ENCODE data around the gene ABCC8.

The ABCC8 gene

GRCh38 chr11:17389211-17389956, 87.3 kb downstream of the ABCC8 start:
- DNase-seq (ENCODE audit: extremely low read depth in 1 of 2, low read depth in 1 of 2), result peak in 1 of 2 donors; percentile 54

DNA sequence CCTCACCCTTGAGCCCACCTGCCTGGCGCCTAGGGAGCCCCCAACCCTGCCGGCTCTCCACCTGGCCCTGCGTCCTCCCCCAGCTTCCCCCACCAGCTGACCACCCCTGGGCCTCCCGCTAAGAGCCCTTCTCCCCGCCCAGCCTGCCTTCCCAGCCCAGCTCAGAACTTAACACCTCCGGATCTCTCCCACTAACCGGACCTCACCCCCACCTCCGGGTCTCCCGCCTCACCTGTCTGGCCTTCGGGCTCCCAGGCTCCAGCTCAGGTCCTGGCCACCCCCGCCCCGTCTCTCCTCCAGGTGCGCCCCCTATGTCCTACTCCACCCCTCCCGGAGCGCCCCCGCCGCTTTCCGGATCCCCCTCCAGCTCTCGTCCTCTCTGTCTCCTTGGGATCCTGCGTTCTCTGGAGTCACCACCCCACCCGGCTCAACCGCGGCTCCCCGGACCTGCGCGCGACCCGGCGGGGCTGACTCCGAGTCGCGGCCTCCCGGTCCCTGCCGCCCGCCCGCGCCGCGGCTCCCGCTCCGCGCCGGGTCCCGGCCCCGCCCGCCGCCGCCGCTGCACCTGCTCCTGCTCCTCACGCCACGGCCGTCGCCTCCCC, 87.9 kb downstream of the ABCC8 start, which contains the start of gene KCNJ11:
Gene KCNJ11, minus strand, starts transcription at position 51 of the 602 bp plus-strand sequence. CDS start 568 bp downstream, outside the sequence.
- DNase-seq (ENCODE audit: extremely low read depth in 1 of 2, low read depth in 1 of 2), result peak in 1 of 2 donors; percentile 37

DNA sequence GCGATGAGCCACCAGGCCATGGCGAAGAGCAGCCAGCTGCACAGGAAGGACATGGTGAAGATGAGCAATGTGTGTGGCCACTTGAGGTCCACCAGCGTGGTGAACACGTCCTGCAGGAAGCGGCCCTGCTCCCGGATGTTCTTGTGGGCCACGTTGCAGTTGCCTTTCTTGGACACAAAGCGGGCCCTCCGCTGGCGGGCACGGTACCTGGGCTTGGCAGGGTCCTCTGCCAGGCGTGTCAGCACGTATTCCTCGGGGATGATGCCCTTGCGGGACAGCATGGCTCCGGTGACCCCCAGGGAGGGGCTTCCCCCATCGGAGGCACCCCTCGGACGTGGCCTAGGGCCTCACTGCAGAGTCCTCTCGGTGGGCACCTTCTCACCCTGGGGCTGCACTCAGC, 88.8 kb downstream of the ABCC8 start:
- DNase-seq (ENCODE audit: extremely low read depth in 1 of 2, low read depth in 1 of 2), result no peak

- DNase-seq (ENCODE audit: extremely low read depth in 1 of 2, low read depth in 1 of 2), result no peak
Observed at GRCh38 chr11:17387254-17387653, 89.4 kb downstream of the ABCC8 start.

- DNase-seq (ENCODE audit: extremely low read depth in 1 of 2, low read depth in 1 of 2), result peak in 1 of 2 donors; percentile 13
Observed at GRCh38 chr11:17386331-17387084, 90.1 kb downstream of the ABCC8 start.

DNA sequence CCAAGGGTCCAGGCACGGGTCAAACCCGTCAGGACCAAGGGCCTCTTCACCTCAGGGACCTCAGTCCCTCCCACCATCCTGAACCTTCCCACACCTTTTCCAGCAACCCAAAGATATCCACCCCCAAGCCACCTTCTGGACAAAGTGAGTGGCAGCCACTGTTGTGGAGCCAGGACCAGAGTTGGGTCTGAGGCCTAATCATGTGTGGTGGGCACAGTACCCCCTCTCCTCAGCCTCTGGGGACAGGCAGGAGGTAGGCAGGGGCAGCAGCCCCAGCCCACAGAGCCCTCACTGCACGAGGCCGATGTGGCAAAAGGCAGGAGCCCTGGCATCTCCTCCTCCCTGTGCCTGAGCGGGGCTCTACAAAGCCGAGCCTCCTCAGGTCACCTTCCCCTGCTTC, 90.7 kb downstream of the ABCC8 start:
- no peak for DNase-seq (ENCODE audit: extremely low read depth in 1 of 2, low read depth in 1 of 2)

- DNase-seq (ENCODE audit: extremely low read depth in 1 of 2, low read depth in 1 of 2), result no peak
Observed at GRCh38 chr11:17385492-17385891, 91.2 kb downstream of the ABCC8 start.

DNA sequence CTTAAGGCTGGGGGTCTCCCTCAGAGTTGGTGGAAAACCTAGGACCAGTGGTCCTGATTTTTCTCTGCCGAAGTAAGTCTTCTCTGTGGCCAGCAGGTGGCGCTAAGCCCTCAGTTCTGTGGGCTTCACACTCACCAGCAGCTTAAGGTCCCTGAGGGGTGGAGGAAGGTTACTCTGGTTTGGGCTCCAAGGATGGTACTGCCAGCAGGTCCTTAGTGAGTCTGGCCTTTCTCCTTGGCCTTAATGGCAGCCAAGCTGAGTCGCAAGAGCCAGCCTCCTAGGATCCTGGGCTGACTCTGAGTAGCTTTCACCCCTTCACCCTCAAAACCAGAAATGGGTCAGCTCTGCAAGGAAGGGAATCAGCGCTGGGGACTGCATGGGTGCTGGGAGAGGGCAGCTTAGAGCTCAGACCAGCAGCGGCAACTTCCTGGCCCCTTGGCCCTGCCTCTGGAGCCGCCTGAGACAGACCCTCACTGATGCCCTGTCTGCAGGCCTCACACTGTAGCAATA, 92.6 kb downstream of the ABCC8 start:
- peak; percentile 37 to 58 for DNase-seq (ENCODE audit: extremely low read depth in 1 of 2, low read depth in 1 of 2)

DNA sequence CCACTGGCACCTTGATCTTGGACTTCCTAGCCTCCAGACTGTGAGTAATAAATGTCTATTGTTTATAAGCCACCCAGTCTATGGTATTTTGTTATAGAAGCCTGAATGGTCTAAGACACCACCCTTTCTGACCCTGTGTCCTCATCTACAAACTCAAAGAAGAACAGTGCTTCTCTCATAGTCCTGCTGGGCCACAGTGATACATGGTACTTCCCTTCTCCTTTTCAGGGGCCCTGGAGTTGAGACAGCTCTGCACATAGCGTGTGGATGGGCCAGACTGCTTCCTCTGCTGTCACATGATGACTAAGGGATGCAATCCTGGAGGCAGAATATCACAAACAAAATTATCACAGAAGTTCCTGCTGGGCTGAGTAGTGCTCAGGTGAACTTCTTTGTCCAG, 93.2 kb downstream of the ABCC8 start:
- DNase-seq (ENCODE audit: extremely low read depth in 1 of 2, low read depth in 1 of 2), result no peak

GRCh38 chr11:17382046-17382728, 94.5 kb downstream of the ABCC8 start:
- DNase-seq (ENCODE audit: extremely low read depth in 1 of 2, low read depth in 1 of 2), result no peak

GRCh38 chr11:17381156-17381555, 95.5 kb downstream of the ABCC8 start:
- DNase-seq (ENCODE audit: extremely low read depth in 1 of 2, low read depth in 1 of 2), result no peak

- DNase-seq (ENCODE audit: extremely low read depth in 1 of 2, low read depth in 1 of 2), result no peak
Observed at GRCh38 chr11:17379383-17380180, 97.1 kb downstream of the ABCC8 start.

DNA sequence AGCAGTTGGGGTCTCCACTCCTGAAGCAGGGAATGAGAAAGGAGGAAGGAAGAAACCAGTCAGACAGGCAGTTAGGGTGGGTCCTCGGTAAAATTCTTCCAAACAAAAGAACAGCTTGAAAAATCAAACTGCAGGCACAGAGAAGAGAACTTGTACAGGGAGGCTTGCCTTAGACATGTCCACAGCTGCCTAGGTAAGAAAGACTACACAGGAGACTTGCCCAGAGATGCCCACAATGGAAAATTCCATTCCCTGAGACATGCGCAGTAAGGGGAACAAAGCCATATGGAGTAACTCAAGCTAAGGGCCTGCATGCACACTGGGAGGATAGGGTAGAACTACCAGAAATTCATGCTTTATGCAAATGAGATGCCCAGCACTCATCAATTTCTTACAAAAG, 98.0 kb downstream of the ABCC8 start:
- DNase-seq (ENCODE audit: extremely low read depth in 1 of 2, low read depth in 1 of 2), result no peak

- no peak for DNase-seq (ENCODE audit: extremely low read depth in 1 of 2, low read depth in 1 of 2)
Observed at GRCh38 chr11:17376493-17376892, 100.2 kb downstream of the ABCC8 start.

DNA sequence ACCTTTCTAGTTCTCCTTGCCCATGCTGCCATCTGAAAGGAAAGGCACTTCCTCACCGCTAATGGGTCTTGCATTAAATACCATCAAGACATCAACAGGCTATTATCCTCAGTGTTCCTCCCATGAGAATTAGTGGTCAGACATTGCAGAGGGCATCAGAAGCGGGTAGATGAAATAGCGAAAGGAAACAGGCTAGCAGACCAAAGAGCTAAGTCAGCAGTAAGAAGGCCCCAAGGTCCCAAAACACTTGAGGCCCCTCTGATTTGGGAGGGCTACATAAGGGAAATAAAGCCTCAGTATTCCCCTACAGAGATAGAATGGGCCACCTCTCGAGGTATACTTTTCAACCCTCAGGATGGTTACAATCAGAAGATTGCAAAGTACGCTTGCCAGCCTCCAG, 101.1 kb downstream of the ABCC8 start:
- DNase-seq (ENCODE audit: extremely low read depth in 1 of 2, low read depth in 1 of 2), result no peak

DNA sequence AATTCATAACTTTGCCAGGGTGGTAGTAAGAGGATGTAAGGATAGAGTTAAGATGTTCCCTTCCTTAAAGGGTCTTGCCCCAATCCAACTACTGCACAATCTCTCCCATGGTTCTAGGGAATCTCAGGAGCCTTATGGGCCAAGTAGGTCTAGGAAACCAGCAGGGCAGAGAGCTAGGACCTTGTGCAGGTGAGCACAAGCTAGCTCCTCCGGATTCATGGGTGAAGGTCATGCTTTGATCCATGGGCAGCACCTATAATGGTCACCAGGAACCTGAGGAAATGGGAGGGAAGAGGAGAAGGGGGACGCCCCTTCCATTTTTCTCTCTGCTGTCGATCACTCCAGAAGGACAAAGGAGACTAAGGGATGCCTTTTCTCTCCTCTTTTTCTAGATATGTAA, 105.0 kb downstream of the ABCC8 start:
- DNase-seq (ENCODE audit: extremely low read depth in 1 of 2, low read depth in 1 of 2), result no peak

DNA sequence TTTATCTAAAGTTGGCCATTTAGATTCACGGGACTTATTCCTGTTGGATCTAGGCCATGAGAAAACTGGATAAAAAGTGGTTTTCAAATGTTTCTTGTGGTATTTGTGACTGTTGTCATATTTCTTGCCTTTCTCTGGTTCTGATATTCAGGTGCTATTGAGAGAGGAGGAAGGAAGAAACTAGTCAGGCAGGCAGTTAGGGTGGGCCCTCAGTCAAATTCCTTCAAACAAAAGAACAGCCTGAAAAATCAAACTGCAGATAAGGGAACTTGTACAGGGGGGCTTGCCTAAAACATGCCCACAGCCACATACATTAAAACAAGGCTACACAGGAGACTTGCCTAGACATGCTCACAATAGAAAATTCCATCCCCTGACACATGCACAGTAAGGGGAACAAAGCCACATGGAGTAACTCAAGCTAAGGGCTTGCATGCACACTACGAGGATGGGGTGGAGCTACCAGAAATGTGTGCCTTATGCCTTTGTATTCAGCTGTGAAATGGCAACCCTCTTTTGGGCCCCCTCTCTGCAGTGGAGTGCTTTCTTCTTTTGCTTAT, 106.9 kb downstream of the ABCC8 start:
- DNase-seq (ENCODE audit: extremely low read depth in 1 of 2, low read depth in 1 of 2), result no peak

DNA sequence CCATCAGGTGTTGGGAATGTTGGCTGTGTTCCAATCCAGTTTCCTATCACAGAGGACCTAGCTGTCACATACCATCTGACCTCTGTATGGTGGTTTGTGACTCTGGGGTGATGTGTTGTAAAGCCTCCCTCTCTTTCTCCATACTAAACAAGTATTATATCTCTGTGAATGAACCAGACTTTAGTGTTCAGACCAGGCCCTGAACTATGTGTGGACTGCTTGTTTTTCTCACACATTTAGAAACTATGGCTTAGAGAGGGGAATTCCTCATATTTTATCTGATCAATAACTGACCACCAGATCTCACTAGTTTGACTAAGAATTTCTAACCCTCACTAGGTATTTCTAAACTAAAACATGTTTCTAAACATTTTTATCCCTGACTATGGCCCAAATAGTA, 107.6 kb downstream of the ABCC8 start:
- DNase-seq (ENCODE audit: extremely low read depth in 1 of 2, low read depth in 1 of 2), result no peak

DNA sequence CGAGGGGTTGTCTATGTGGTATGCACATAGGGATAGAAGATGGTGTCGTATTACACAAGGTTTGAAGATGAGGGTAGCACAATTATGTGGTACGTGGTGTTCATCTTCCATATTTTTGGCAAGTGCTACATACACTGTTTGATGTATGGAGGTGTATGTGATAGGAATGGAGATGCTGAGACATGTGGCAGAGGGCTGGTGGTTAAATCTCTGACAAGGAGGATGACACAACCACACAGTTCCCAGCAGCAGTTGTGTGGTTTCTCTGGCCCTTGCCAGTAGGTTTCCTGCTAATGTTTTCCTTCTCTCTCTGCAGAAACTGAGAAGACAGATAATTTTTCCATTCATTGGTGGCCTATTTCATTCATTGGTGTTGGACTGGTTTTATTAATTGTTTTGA, 108.1 kb downstream of the ABCC8 start:
- DNase-seq (ENCODE audit: extremely low read depth in 1 of 2, low read depth in 1 of 2), result no peak

- DNase-seq (ENCODE audit: extremely low read depth in 1 of 2, low read depth in 1 of 2), result no peak
Observed at GRCh38 chr11:17366495-17366894, 110.2 kb downstream of the ABCC8 start.

Data from stimulated activated CD8-positive, alpha-beta memory T cell treated with anti-CD3 and anti-CD28 coated beads, Interleukin-7, amount 100 ng/mL, for 48 hours (primary cell).